HepG2 (cell line): ENCODE measurements around the gene ETS2. TPM values are rescaled to one million over a fixed set of nuclear protein-coding genes. Genes with fewer than 3 reads are reported as not detected.

ENCODE experiments used
- GATAD2A ChIP-seq: IDR thresholded peaks from 2 replicates; pipeline ENCODE4 v1.6.1; 2016
- GMEB1 ChIP-seq: sonication (generic); formaldehyde crosslinking; IDR thresholded peaks from 2 replicates; pipeline ENCODE4 v1.5.1; 2020; ENCODE audit warnings: missing genetic modification reagents, mild to moderate bottlenecking, borderline replicate concordance
- HOXA3 ChIP-seq: sonication (generic); formaldehyde crosslinking; IDR thresholded peaks from 2 replicates; pipeline ENCODE4 v1.5.0; 2020; ENCODE audit warnings: missing genetic modification reagents
- JUN ChIP-seq: sonication (generic); formaldehyde crosslinking; IDR thresholded peaks from 2 replicates; pipeline ENCODE4 v1.4.0; 2020; ENCODE audit warnings: mild to moderate bottlenecking, missing genetic modification reagents
- PAX8 ChIP-seq: sonication (generic); formaldehyde crosslinking; IDR thresholded peaks from 2 replicates; pipeline ENCODE4 v1.8.0; 2022; ENCODE audit warnings: mild to moderate bottlenecking, missing genetic modification reagents, borderline replicate concordance
- PRMT3 ChIP-seq: sonication (generic); formaldehyde crosslinking; IDR thresholded peaks from 2 replicates; pipeline ENCODE4 v1.8.1; 2022; ENCODE audit warnings: low read depth, mild to moderate bottlenecking, moderate library complexity, missing genetic modification reagents, borderline replicate concordance
- RORA ChIP-seq: sonication (generic); formaldehyde crosslinking; IDR thresholded peaks from 2 replicates; pipeline ENCODE4 v1.5.0; 2020; ENCODE audit warnings: mild to moderate bottlenecking, missing genetic modification reagents, moderate library complexity
- THYN1 ChIP-seq: sonication (generic); formaldehyde crosslinking; IDR thresholded peaks from 2 replicates; pipeline ENCODE4 v1.8.1; 2023; ENCODE audit warnings: low read depth, mild to moderate bottlenecking, moderate library complexity, missing genetic modification reagents, borderline replicate concordance
- U2AF1 ChIP-seq: fragments of 200-400 bp; formaldehyde crosslinking; optimal IDR thresholded peaks from 2 replicates; pipeline ENCODE3; 2017; ENCODE audit warnings: mild to moderate bottlenecking, low read depth, low read length
- ZFP41 ChIP-seq: sonication (generic); formaldehyde crosslinking; IDR thresholded peaks from 2 replicates; pipeline ENCODE4 v1.4.0; 2020; ENCODE audit warnings: mild to moderate bottlenecking, missing genetic modification reagents, borderline replicate concordance
- ZNF331 ChIP-seq: sonication (generic); formaldehyde crosslinking; IDR thresholded peaks from 2 replicates; pipeline ENCODE4 v1.4.0; 2020; ENCODE audit warnings: missing genetic modification reagents
- ZNF841 ChIP-seq: sonication (generic); formaldehyde crosslinking; IDR thresholded peaks from 2 replicates; pipeline ENCODE4 v1.8.1; 2023; ENCODE audit warnings: missing genetic modification reagents, borderline replicate concordance
- ZSCAN9 ChIP-seq: IDR thresholded peaks from 2 replicates; pipeline ENCODE4 v1.6.1; 2016; ENCODE audit warnings: borderline replicate concordance
- polyA plus RNA-seq, 8 experiments: library from polyadenylated mRNA; depleted of rRNA in 3 of 8; stranded (reverse) in 7 of 8; unstranded in 1 of 8; fragments of >200 nt; fragmentation: Illumina TruSeq in 4 of 8; extraction: Trizol in 4 of 8; gene quantifications; 2 replicates each; pipeline versions ENCODE4 v1.2.1 to v1.2.3, GENCODE V29; 2011 to 2016; ENCODE audit warnings: low read depth in 4 of 8, missing spikeins in 1 of 8, mixed read lengths in 1 of 8; ENCODE audit not compliant: insufficient read depth in 1 of 8
- total RNA-seq, 5 experiments: library from RNA; depleted of rRNA; stranded (reverse); fragments of >200 nt; fragmentation: Illumina TruSeq; extraction: Trizol; gene quantifications; 2 replicates each; pipeline ENCODE4 v1.2.3, GENCODE V29; 2016; ENCODE audit warnings: low read depth in 1 of 5
- TF ChIP-seq, protein P1 (sequence below): sonication (generic); formaldehyde crosslinking; IDR thresholded peaks from 2 replicates; pipeline ENCODE4 v1.4.0; 2020; ENCODE audit warnings: mild to moderate bottlenecking, low read depth, missing genetic modification reagents
- TF ChIP-seq, protein P2 (sequence below): sonication (generic); formaldehyde crosslinking; IDR thresholded peaks from 2 replicates; pipeline ENCODE4 v1.4.0; 2020; ENCODE audit warnings: missing genetic modification reagents
- TF ChIP-seq, protein P3 (sequence below): sonication (generic); formaldehyde crosslinking; IDR thresholded peaks from 2 replicates; pipeline ENCODE4 v1.8.0; 2022; ENCODE audit warnings: missing genetic modification reagents, mild to moderate bottlenecking, moderate library complexity, borderline replicate concordance

Gene ETS2
- total and polyA plus RNA-seq, 2 of the 13 experiments (the other 11 are each of a cell fraction or from before 2014, with no cell fraction given), result 24.6 to 64.4 TPM

DNA sequence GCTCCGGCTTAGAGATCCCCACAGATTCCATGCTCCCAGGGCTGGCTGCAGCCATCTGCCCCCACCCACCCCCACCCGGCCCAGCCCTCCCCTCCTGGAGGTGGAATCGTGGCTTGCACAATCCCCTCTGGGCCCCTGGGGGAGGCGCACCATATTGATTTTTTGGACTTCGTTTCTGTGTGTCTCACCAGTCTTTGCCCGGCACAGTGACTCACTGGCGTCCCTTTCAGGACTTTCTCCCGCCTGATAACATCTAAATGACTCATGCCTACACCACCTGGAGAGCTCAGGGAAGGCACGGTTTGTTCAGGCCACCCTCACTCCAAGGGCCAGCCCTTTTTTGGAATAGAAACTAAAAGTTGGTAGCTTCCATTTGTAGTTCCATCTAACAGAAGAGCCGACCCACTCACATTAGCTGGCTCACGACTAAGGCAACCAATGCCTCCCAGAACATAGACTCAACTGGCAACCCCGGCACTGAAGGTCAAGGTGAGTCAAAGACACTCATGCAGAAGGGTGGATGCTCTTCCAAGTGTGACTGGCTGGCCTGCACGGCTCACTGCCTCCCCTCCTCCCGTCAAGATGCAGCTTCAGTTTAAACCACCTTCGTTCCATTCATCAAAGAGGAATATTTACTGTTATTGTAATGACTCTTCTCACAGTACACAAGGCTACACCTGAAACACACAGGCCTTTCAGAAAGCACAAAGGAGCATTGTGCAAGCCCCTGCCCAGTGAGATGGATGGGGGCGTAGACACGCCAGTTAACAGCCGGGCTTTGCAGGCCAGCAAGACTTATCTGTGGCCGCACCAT is 18.1 kb upstream of the ETS2 start (continued):
- TF ChIP-seq GMEB1 (CRISPR knock-in tag), result peak; percentile 34; the same call in 1 of the 2 replicates
- TF ChIP-seq ZFP41 (CRISPR knock-in tag), result no peak
- no peak for TF ChIP-seq ZSCAN9 (CRISPR knock-in tag)
- no peak for TF ChIP-seq PAX8
- TF ChIP-seq, protein P1, sequence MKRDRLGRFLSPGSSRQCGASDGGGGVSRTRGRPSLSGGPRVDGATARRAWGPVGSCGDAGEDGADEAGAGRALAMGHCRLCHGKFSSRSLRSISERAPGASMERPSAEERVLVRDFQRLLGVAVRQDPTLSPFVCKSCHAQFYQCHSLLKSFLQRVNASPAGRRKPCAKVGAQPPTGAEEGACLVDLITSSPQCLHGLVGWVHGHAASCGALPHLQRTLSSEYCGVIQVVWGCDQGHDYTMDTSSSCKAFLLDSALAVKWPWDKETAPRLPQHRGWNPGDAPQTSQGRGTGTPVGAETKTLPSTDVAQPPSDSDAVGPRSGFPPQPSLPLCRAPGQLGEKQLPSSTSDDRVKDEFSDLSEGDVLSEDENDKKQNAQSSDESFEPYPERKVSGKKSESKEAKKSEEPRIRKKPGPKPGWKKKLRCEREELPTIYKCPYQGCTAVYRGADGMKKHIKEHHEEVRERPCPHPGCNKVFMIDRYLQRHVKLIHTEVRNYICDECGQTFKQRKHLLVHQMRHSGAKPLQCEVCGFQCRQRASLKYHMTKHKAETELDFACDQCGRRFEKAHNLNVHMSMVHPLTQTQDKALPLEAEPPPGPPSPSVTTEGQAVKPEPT, result 0 out of 2 replicates have a peak, but pooled peaks have one; percentile 38
- no peak for TF ChIP-seq ZNF841
- TF ChIP-seq THYN1 (CRISPR knock-in tag), result no peak
- TF ChIP-seq U2AF1, result peak; percentile 20
- TF ChIP-seq PRMT3 (CRISPR knock-in tag), result no peak
- TF ChIP-seq GATAD2A (CRISPR knock-in tag), result peak; percentile 82
- TF ChIP-seq RORA (CRISPR knock-in tag), result no peak
- TF ChIP-seq JUN, result peak; percentile 94
- TF ChIP-seq, protein P2, sequence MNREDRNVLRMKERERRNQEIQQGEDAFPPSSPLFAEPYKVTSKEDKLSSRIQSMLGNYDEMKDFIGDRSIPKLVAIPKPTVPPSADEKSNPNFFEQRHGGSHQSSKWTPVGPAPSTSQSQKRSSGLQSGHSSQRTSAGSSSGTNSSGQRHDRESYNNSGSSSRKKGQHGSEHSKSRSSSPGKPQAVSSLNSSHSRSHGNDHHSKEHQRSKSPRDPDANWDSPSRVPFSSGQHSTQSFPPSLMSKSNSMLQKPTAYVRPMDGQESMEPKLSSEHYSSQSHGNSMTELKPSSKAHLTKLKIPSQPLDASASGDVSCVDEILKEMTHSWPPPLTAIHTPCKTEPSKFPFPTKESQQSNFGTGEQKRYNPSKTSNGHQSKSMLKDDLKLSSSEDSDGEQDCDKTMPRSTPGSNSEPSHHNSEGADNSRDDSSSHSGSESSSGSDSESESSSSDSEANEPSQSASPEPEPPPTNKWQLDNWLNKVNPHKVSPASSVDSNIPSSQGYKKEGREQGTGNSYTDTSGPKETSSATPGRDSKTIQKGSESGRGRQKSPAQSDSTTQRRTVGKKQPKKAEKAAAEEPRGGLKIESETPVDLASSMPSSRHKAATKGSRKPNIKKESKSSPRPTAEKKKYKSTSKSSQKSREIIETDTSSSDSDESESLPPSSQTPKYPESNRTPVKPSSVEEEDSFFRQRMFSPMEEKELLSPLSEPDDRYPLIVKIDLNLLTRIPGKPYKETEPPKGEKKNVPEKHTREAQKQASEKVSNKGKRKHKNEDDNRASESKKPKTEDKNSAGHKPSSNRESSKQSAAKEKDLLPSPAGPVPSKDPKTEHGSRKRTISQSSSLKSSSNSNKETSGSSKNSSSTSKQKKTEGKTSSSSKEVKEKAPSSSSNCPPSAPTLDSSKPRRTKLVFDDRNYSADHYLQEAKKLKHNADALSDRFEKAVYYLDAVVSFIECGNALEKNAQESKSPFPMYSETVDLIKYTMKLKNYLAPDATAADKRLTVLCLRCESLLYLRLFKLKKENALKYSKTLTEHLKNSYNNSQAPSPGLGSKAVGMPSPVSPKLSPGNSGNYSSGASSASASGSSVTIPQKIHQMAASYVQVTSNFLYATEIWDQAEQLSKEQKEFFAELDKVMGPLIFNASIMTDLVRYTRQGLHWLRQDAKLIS, result 0 out of 2 replicates have a peak, but pooled peaks have one; percentile 58
- TF ChIP-seq, protein P3, sequence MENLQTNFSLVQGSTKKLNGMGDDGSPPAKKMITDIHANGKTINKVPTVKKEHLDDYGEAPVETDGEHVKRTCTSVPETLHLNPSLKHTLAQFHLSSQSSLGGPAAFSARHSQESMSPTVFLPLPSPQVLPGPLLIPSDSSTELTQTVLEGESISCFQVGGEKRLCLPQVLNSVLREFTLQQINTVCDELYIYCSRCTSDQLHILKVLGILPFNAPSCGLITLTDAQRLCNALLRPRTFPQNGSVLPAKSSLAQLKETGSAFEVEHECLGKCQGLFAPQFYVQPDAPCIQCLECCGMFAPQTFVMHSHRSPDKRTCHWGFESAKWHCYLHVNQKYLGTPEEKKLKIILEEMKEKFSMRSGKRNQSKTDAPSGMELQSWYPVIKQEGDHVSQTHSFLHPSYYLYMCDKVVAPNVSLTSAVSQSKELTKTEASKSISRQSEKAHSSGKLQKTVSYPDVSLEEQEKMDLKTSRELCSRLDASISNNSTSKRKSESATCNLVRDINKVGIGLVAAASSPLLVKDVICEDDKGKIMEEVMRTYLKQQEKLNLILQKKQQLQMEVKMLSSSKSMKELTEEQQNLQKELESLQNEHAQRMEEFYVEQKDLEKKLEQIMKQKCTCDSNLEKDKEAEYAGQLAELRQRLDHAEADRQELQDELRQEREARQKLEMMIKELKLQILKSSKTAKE (CRISPR knock-in tag), result peak; percentile 59; the same call in 1 of the 2 replicates
- peak; percentile 87 for TF ChIP-seq ZNF331 (CRISPR knock-in tag)
- peak; percentile 79 for TF ChIP-seq HOXA3 (CRISPR knock-in tag)
